SK-N-SH (cell line): ENCODE results near the gene P2RX1. TPM values are rescaled to one million over a fixed set of nuclear protein-coding genes. Genes with fewer than 3 reads are reported as not detected.
A peak's percentile ranks its signal among the peaks of the same experiment; 100 is the strongest.

ENCODE experiments used
- CTCF ChIA-PET: fragments of 300-600, 350-600 bp; formaldehyde crosslinking; extraction: SDS; loops from one replicate; lab custom pipeline; 2021; lab: Yijun Ruan, JAX
- POLR2A ChIA-PET: fragments of 350-600 bp; sonication (Branson Sonifier 250); formaldehyde crosslinking; extraction: SDS; loops from one replicate; lab custom pipeline; 2020; ENCODE audit warnings: antibody characterized with exemption, inconsistent platforms; lab: Yijun Ruan, JAX
- DNase-seq: peaks from one replicate; pipeline ENCODE4 v3.0.0; 2012
- H2AFZ ChIP-seq: fragments of 200-600 bp; sonication (generic); 2 replicates; pipeline ENCODE4 v1.8.1; 2016; ENCODE audit warnings: antibody characterized with exemption, mild to moderate bottlenecking, low read depth
- H3F3A ChIP-seq: fragments of 200-600 bp; sonication (generic); replicated peaks from 2 replicates; pipeline ENCODE3; 2016; ENCODE audit warnings: antibody characterized with exemption, mild to moderate bottlenecking; ENCODE audit not compliant: insufficient read depth
- H3K27ac ChIP-seq, 2 experiments: fragments of 200-500 bp in 1 of 2; fragments of 200-600 bp in 1 of 2; sonication (Bioruptor generic) in 1 of 2; sonication (generic), shearing (Covaris generic) in 1 of 2; 2 replicates each; pipeline versions ENCODE4 v1.5.1 to v1.6.1; 2014 to 2016; ENCODE audit warnings: low read depth in 2 of 2, inconsistent platforms in 1 of 2, low read length in 1 of 2, mild to moderate bottlenecking in 1 of 2, mixed read lengths in 1 of 2
- H3K27me3 ChIP-seq: fragments of 200-600 bp; sonication (generic), shearing (Covaris generic); 2 replicates; pipeline ENCODE4 v1.6.1; 2016; ENCODE audit warnings: mixed run types; ENCODE audit not compliant: insufficient read depth
- H3K36me3 ChIP-seq, 2 experiments: fragments of 200-500 bp in 1 of 2; fragments of 200-600 bp in 1 of 2; sonication (Bioruptor generic) in 1 of 2; sonication (generic) in 1 of 2; replicated peaks in 1 of 2; 2 replicates each; pipeline versions ENCODE3 to v1.5.1; 2014 to 2016; ENCODE audit warnings: low read length in 1 of 2, mild to moderate bottlenecking in 1 of 2; ENCODE audit not compliant: insufficient read depth in 2 of 2, control insufficient read depth in 1 of 2
- H3K4me1 ChIP-seq, 2 experiments: fragments of 200-500 bp in 1 of 2; fragments of 200-600 bp in 1 of 2; sonication (Bioruptor generic) in 1 of 2; sonication (generic), shearing (Covaris generic) in 1 of 2; 2 replicates each; pipeline versions ENCODE4 v1.5.1 to v1.6.1; 2014 to 2016; ENCODE audit warnings: low read depth in 1 of 2, low read length in 1 of 2, mixed run types in 1 of 2; ENCODE audit not compliant: insufficient read depth in 2 of 2, control insufficient read depth in 1 of 2
- H3K4me2 ChIP-seq: fragments of 200-600 bp; sonication (generic), shearing (Covaris generic); 2 replicates; pipeline ENCODE4 v1.6.1; 2017; ENCODE audit warnings: mixed run types
- H3K4me3 ChIP-seq, 2 experiments: fragments of 200-500 bp in 1 of 2; fragments of 200-600 bp in 1 of 2; sonication (Bioruptor generic) in 1 of 2; sonication (generic), shearing (Covaris generic) in 1 of 2; 2 replicates each; pipeline versions ENCODE4 v1.5.1 to v1.8.1; 2014 to 2016; ENCODE audit warnings: low read depth in 2 of 2, inconsistent platforms in 1 of 2, low read length in 1 of 2, mild to moderate bottlenecking in 1 of 2, mixed read lengths in 1 of 2, moderate library complexity in 1 of 2
- H3K79me2 ChIP-seq: fragments of 200-600 bp; sonication (generic); 2 replicates; pipeline ENCODE4 v1.8.1; 2017; ENCODE audit warnings: mild to moderate bottlenecking; ENCODE audit not compliant: insufficient read depth
- H3K9ac ChIP-seq: fragments of 200-600 bp; sonication (generic); 2 replicates; pipeline ENCODE4 v1.6.1; 2017; ENCODE audit warnings: mixed run types
- H3K9me2 ChIP-seq: fragments of 200-600 bp; sonication (generic); 2 replicates; pipeline ENCODE4 v1.6.1; 2017; ENCODE audit warnings: mixed run types
- H3K9me3 ChIP-seq: fragments of 200-600 bp; sonication (generic); 2 replicates; pipeline ENCODE4 v1.6.1; 2017; ENCODE audit warnings: mixed run types, mild to moderate bottlenecking, moderate library complexity
- H4K20me1 ChIP-seq: fragments of 200-600 bp; sonication (generic); 2 replicates; pipeline ENCODE4 v1.6.1; 2017; ENCODE audit warnings: mild to moderate bottlenecking, mixed run types; ENCODE audit not compliant: insufficient read depth
- EZH2phosphoT487 ChIP-seq: fragments of 200-600 bp; sonication (generic); IDR thresholded peaks from 2 replicates; pipeline ENCODE4 v1.6.1; 2017; ENCODE audit warnings: low read depth, mixed run types, mild to moderate bottlenecking, antibody characterized with exemption, moderate library complexity, borderline replicate concordance
- FOXJ3 ChIP-seq: sonication (generic); formaldehyde crosslinking; IDR thresholded peaks from 2 replicates; pipeline ENCODE4 v1.5.1; 2020; ENCODE audit warnings: mild to moderate bottlenecking, missing genetic modification reagents
- FOXM1 ChIP-seq: IDR thresholded peaks from 2 replicates; pipeline ENCODE4 v1.4.0; 2012; ENCODE audit warnings: low read depth, mild to moderate bottlenecking
- NRF1 ChIP-seq: IDR thresholded peaks from 2 replicates; pipeline ENCODE4 v1.6.1; 2012; ENCODE audit warnings: low read depth, mild to moderate bottlenecking, low read length
- RAD21 ChIP-seq: IDR thresholded peaks from 2 replicates; pipeline ENCODE4 v1.6.1; 2012; ENCODE audit warnings: mild to moderate bottlenecking, low read length
- RCOR1 ChIP-seq: fragments of 150-350 bp; IDR thresholded peaks from 2 replicates; pipeline ENCODE4 v1.6.1; 2017; ENCODE audit warnings: antibody characterized with exemption, low read length
- WGBS: methylation state at CpG from one replicate; pipeline ENCODE4 v1.1.6; 2017; ENCODE audit warnings: low lambda C conversion rate; 5-methylcytosine and 5-hydroxymethylcytosine counted together
- polyA plus RNA-seq, 3 experiments: library from polyadenylated mRNA; depleted of rRNA; stranded (reverse); fragments of >200 nt; gene quantifications; 2 replicates each; pipeline ENCODE4 v1.2.3, GENCODE V29; 2012
- TF ChIP-seq, protein P1 (sequence below): fragments of 200-600 bp; sonication (generic); IDR thresholded peaks from 2 replicates; pipeline ENCODE4 v1.6.1; 2017; ENCODE audit warnings: antibody characterized with exemption, mild to moderate bottlenecking, moderate library complexity
- TF ChIP-seq, protein P2 (sequence below): IDR thresholded peaks from 2 replicates; pipeline ENCODE4 v1.6.1; 2012; ENCODE audit warnings: mild to moderate bottlenecking, low read depth, low read length, moderate library complexity
- TF ChIP-seq, protein P3 (sequence below): fragments of 150-350 bp; IDR thresholded peaks from 2 replicates; pipeline ENCODE4 v1.6.1; 2016; ENCODE audit warnings: mild to moderate bottlenecking, low read depth, low read length
- TF ChIP-seq, protein P4 (sequence below): IDR thresholded peaks from 2 replicates; pipeline ENCODE4 v1.4.0; 2012; ENCODE audit warnings: low read depth

The P2RX1 gene
- polyA plus RNA-seq, 1 of the 3 experiments (the other 2 are of a cell fraction), result not detected

DNA sequence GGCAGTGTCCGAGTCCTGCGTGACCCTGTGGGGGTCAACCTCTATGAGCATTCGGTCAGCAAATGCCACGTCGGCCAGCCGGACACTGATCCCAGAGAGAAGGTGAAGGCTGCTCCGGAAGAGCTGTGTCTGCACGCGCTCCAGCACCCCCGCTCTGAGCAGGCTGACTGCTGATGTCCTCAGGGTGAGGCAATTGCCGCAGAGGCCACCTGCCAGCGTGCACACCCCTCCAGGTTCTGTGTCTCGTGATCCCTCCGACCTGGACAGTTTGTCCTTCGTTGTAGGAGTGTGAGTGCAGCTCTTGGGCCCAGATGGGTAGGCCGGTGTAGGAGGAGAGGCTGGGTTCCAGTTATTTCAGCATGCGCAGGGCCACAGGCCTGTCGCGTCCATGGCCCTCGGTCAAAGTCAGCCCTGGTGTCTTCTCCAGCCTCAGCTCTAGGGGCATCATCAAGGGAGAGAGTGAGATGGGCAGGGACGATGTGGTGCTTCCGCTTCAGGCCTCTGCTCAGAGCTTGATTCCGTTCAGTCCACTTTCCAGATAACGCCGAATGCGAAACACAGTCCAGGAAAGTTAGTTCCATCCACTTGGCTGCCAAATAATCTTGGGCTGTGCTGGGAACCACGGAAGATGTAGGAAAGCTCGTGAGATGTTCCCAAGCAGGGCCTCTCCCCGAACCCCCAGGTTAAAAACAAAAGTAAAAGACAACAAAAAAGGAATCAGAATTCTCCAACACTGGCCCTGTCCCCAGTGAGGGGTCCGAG lies 55.1 kb downstream of the P2RX1 start:
- Histone ChIP-seq H4K20me1 (no peaks in the 10 kb centered on the region), H3K27me3 (no peaks in the 10 kb centered on the region), H3K9me3 (no peaks in the 10 kb centered on the region), H3K4me1 (no peaks in the 10 kb centered on the region; a peak in 1 of 4 replicates), H3F3A (no peaks in the 10 kb centered on the region), H3K36me3 (peaks cover 4% of the 10 kb centered on the region in 2 experiments), H2AFZ (no peak overlapping the region), H3K4me3 (no peak overlapping the region), H3K79me2 (no peaks in the 10 kb centered on the region), H3K4me2 (no peak overlapping the region), H3K9ac (no peak overlapping the region), H3K27ac (no peak overlapping the region), H3K9me2 (no peaks in the 10 kb centered on the region)
- no peak for DNase-seq
- ChIA-PET POLR2A (no interaction called here), CTCF (interaction anchor here (0.9 to 6.6 kb wide), 9 partner anchors 11 to 214 kb away, joined by 3 to 74 read pairs (median 5); partner anchors contain the start of gene NCBP3)
- 93% methylated on average over 19 of the region's 30 CpGs for WGBS
- TF ChIP-seq, protein P1, sequence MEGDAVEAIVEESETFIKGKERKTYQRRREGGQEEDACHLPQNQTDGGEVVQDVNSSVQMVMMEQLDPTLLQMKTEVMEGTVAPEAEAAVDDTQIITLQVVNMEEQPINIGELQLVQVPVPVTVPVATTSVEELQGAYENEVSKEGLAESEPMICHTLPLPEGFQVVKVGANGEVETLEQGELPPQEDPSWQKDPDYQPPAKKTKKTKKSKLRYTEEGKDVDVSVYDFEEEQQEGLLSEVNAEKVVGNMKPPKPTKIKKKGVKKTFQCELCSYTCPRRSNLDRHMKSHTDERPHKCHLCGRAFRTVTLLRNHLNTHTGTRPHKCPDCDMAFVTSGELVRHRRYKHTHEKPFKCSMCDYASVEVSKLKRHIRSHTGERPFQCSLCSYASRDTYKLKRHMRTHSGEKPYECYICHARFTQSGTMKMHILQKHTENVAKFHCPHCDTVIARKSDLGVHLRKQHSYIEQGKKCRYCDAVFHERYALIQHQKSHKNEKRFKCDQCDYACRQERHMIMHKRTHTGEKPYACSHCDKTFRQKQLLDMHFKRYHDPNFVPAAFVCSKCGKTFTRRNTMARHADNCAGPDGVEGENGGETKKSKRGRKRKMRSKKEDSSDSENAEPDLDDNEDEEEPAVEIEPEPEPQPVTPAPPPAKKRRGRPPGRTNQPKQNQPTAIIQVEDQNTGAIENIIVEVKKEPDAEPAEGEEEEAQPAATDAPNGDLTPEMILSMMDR, result no peak
- no peak for TF ChIP-seq RAD21
- TF ChIP-seq, protein P2, sequence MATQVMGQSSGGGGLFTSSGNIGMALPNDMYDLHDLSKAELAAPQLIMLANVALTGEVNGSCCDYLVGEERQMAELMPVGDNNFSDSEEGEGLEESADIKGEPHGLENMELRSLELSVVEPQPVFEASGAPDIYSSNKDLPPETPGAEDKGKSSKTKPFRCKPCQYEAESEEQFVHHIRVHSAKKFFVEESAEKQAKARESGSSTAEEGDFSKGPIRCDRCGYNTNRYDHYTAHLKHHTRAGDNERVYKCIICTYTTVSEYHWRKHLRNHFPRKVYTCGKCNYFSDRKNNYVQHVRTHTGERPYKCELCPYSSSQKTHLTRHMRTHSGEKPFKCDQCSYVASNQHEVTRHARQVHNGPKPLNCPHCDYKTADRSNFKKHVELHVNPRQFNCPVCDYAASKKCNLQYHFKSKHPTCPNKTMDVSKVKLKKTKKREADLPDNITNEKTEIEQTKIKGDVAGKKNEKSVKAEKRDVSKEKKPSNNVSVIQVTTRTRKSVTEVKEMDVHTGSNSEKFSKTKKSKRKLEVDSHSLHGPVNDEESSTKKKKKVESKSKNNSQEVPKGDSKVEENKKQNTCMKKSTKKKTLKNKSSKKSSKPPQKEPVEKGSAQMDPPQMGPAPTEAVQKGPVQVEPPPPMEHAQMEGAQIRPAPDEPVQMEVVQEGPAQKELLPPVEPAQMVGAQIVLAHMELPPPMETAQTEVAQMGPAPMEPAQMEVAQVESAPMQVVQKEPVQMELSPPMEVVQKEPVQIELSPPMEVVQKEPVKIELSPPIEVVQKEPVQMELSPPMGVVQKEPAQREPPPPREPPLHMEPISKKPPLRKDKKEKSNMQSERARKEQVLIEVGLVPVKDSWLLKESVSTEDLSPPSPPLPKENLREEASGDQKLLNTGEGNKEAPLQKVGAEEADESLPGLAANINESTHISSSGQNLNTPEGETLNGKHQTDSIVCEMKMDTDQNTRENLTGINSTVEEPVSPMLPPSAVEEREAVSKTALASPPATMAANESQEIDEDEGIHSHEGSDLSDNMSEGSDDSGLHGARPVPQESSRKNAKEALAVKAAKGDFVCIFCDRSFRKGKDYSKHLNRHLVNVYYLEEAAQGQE, result no peak
- TF ChIP-seq, protein P3, sequence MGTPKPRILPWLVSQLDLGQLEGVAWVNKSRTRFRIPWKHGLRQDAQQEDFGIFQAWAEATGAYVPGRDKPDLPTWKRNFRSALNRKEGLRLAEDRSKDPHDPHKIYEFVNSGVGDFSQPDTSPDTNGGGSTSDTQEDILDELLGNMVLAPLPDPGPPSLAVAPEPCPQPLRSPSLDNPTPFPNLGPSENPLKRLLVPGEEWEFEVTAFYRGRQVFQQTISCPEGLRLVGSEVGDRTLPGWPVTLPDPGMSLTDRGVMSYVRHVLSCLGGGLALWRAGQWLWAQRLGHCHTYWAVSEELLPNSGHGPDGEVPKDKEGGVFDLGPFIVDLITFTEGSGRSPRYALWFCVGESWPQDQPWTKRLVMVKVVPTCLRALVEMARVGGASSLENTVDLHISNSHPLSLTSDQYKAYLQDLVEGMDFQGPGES, result no peak
- TF ChIP-seq EZH2phosphoT487, result no peak

DNA sequence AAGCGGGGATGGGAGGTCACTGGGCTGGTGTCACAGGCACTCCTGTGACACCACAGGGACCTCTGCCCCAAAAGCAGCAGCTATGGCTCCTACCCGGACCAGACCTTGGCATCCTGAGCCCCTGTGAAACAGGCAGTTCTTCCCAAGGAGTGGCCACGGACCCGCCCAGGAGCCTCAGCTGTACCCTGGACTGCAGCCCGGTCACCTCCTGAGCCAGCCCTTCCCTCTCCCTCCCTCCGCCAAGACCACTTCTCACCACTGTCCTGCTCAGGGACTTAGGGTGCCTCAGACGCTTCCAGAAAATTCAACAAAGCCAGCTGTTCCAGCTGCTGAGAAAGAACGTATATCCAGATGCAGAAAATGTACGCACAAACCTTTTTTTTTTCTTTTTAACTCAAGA lies 56.3 kb downstream of the P2RX1 start:
- DNase-seq, result peak; percentile 14
- 81% methylated on average over 9 of the region's 9 CpGs for WGBS
- Histone ChIP-seq H2AFZ (no peak overlapping the region), H3F3A (no peaks in the 10 kb centered on the region), H3K4me2 (no peak overlapping the region), H3K4me1 (no peaks in the 10 kb centered on the region), H3K79me2 (no peaks in the 10 kb centered on the region), H3K9me3 (no peaks in the 10 kb centered on the region), H3K9me2 (no peaks in the 10 kb centered on the region), H3K36me3 (peaks cover 4% of the 10 kb centered on the region in 2 experiments), H3K4me3 (no peak overlapping the region), H4K20me1 (no peaks in the 10 kb centered on the region), H3K27me3 (no peaks in the 10 kb centered on the region), H3K9ac (no peak overlapping the region), H3K27ac (no peak overlapping the region)
- POLR2A ChIA-PET, result no interaction called here
- CTCF ChIA-PET, result interaction anchor here (0.6 to 6.6 kb wide), 5 partner anchors 11 to 215 kb away, joined by 3 to 74 read pairs (median 5); partner anchors contain the start of gene NCBP3
- TF ChIP-seq, protein P1, result no peak
- TF ChIP-seq, protein P4, sequence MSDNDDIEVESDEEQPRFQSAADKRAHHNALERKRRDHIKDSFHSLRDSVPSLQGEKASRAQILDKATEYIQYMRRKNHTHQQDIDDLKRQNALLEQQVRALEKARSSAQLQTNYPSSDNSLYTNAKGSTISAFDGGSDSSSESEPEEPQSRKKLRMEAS, result no peak
- no peak for TF ChIP-seq EZH2phosphoT487
- no peak for TF ChIP-seq RCOR1
- TF ChIP-seq, protein P2, result no peak
- no peak for TF ChIP-seq FOXM1
- no peak for TF ChIP-seq FOXJ3
- no peak for TF ChIP-seq NRF1
